Brain microvascular endothelial cell (primary cell): ENCODE measurements around the gene MBD4.

Experiments
- DNase-seq: peaks from one replicate; pipeline ENCODE4 v3.0.0-alpha.2; 2020
- H3K27ac ChIP-seq: fragments of 250-450 bp; sonication (Bioruptor Pico); 2 replicates; pipeline ENCODE4 v1.5.1; 2020; ENCODE audit warnings: mild to moderate bottlenecking, moderate library complexity
- H3K27me3 ChIP-seq: fragments of 250-450 bp; sonication (Bioruptor Pico); replicated peaks from 2 replicates; pipeline ENCODE4 v1.5.1; 2020; ENCODE audit warnings: mild to moderate bottlenecking
- H3K36me3 ChIP-seq: fragments of 250-450 bp; sonication (Bioruptor Pico); replicated peaks from 2 replicates; pipeline ENCODE4 v1.5.1; 2020; ENCODE audit warnings: mild to moderate bottlenecking
- H3K4me3 ChIP-seq: 2 replicates; pipeline ENCODE4 v1.5.1; 2011; ENCODE audit warnings: low read depth, mild to moderate bottlenecking, control low read depth, low read length, moderate library complexity
- in situ Hi-C: cut with HindIII; loops from 2 replicates; pipeline ENCODE4 v1.10.0; 2017; ENCODE audit warnings: low sequenced_read_pairs, low pct_ligation_motif_present
- TF ChIP-seq, protein P1 (sequence below): IDR thresholded peaks from 2 replicates; pipeline ENCODE4 v1.5.1; 2011; ENCODE audit warnings: low read depth, mild to moderate bottlenecking, moderate library complexity, low read length, control low read depth, inconsistent platforms; ENCODE audit errors: missing control alignments

MBD4 gene

DNA sequence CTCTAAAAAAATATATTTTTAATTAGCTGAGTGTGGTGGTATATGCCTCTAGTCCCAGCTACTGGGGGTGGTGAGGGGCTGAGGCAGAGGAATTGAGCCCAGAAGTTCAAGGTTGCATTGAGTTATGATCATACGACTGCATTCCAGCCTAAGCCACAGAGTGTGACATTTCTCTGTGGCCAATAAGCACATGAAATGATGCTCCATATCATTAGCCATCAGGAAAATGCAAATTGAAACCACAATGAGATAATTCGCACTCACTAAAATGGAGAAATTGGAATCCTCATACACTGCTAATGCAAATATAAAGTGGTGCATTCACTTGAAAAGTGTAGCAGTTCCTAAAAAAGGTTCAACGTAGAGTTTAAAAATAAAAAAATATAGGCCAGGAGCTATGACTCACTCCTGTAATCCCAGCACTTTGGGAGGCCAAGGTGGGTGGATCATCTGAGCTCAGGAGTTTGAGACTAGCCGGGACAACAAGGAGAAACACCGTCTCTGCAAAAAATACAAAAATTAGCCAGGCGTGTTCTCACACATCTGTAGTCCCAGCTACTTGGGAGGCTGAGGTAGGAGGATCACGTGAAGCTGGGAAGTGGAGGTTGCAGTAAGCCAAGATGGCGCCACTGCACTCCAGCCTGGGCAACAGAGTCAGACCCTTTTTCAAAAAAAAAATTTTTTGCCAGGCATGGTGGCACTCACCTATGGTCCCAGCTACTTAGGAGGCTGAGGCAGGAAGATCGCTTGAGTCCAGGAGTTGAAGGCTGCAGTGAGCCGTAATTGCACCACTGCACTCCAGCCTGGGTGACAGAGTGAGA, 35.4 kb upstream of the MBD4 start:
- H3K27me3 ChIP-seq: no peaks in the 10 kb centered on the region
- in situ Hi-C loops: no loop called here
- H3K4me3 ChIP-seq: no peak overlapping the region
- TF ChIP-seq, protein P1, sequence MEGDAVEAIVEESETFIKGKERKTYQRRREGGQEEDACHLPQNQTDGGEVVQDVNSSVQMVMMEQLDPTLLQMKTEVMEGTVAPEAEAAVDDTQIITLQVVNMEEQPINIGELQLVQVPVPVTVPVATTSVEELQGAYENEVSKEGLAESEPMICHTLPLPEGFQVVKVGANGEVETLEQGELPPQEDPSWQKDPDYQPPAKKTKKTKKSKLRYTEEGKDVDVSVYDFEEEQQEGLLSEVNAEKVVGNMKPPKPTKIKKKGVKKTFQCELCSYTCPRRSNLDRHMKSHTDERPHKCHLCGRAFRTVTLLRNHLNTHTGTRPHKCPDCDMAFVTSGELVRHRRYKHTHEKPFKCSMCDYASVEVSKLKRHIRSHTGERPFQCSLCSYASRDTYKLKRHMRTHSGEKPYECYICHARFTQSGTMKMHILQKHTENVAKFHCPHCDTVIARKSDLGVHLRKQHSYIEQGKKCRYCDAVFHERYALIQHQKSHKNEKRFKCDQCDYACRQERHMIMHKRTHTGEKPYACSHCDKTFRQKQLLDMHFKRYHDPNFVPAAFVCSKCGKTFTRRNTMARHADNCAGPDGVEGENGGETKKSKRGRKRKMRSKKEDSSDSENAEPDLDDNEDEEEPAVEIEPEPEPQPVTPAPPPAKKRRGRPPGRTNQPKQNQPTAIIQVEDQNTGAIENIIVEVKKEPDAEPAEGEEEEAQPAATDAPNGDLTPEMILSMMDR: no peak
- no peaks in the 10 kb centered on the region for H3K36me3 ChIP-seq
- no peak for DNase-seq
- no peak overlapping the region for H3K27ac ChIP-seq

DNA sequence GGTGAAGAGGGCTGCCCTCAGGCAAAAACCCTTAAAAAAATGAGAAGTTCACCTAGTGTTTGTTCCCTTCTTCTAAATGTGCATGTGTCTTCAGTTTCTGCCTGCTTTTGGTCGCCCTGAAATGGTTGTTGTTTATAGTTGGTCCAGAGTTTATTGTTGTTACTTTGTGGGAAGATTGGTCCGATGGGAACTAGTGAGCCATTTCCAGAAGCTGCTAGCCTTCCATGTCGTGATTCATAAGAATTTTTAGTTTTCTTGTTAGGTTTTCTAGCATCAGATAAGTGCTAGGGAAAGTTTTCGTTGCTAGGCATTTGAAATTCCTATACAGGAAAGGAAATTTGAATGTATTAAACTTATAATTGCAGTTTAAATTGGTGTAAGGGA, 34.0 kb upstream of the MBD4 start:
- Histone ChIP-seq H3K27ac (no peak overlapping the region), H3K27me3 (no peaks in the 10 kb centered on the region), H3K4me3 (no peak overlapping the region), H3K36me3 (no peaks in the 10 kb centered on the region)
- in situ Hi-C loops: no loop called here
- DNase-seq: no peak
- TF ChIP-seq, protein P1: no peak

DNA sequence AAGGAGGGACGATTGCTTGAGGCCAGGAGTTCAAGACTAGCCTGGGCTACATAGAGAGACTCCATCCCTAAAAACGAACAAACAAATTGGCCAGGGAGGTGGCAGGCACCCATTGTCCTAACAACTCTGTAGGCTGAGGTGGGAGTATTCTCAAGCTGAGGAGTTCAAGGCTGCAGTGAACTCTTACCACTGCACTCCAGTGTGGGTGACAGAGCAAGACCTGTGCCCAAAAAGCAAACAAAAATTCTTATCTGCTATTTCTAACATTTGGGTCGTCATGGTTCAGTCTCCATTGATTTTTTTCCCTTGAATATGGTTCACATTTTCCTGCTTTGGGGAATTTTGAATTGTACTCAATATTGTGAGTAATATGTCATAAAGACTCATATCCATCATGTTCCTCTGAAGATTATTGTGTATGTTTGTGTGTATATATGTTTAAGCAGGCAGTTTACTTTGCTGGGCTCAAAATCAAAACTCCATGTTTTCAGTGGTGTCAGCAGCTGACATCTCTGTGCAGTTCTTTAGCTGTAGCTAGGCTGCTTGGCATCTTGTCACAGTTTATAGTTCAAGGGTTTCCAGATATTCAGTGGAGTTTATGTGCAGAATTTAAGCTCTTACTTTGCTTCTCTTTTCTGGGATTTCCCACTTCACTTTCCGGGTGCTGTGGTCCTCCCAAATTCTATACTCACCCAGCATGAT, 33.5 kb upstream of the MBD4 start:
- Histone ChIP-seq H3K4me3 (no peak overlapping the region), H3K27me3 (no peaks in the 10 kb centered on the region), H3K36me3 (no peaks in the 10 kb centered on the region), H3K27ac (no peak overlapping the region)
- DNase-seq: no peak
- TF ChIP-seq, protein P1: no peak
- in situ Hi-C loops: no loop called here

DNA sequence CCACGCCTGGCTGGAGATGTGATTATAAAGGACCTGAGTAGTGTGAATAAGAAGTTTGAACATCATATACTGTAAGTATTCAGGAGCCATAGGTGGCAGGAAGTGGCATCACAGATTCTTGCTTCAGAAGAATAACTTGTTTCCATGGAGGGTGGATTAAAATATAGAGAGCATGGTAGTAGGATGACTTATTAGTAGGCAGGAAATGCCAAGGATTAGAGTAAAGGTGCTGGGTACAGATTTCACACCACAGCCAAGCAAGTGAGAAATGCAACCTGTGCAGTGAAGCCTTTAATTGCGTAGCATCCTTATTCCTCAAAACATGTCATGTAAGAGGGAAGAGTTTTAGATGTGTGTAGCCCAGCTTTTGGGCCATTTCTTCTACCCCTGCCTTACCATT, 31.1 kb upstream of the MBD4 start:
- Histone ChIP-seq H3K36me3 (no peaks in the 10 kb centered on the region), H3K27me3 (no peaks in the 10 kb centered on the region), H3K4me3 (no peak overlapping the region), H3K27ac (no peak overlapping the region)
- in situ Hi-C loops: no loop called here
- TF ChIP-seq, protein P1: no peak
- DNase-seq: no peak

DNA sequence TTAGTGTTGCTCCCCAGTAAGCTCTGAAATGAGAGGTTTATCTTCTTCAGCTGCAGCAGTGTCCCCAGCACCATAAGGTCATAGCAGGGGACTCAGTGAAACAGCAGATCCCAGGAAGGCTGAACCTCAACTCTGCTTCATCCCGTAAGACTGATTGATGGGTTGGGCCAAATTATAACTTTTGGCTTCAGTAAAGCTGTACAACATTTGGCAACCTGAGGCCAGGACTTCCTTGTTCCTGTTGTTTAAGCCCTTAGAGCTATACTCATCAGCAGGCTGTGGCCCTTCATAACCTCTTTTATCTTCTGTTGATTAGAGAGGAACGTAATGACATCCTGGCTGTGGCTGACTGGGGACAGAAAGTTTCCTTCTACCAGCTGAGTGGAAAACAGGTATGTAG, 29.3 kb upstream of the MBD4 start:
- no peak overlapping the region for H3K4me3 ChIP-seq
- H3K36me3 ChIP-seq: no peaks in the 10 kb centered on the region
- H3K27ac ChIP-seq: no peak overlapping the region
- no peaks in the 10 kb centered on the region for H3K27me3 ChIP-seq
- in situ Hi-C loops: no loop called here
- no peak for DNase-seq
- TF ChIP-seq, protein P1: no peak
